ENCODE measurements around the gene DEPDC4. TPM values are rescaled to one million over a fixed set of nuclear protein-coding genes. Genes with fewer than 3 reads are reported as not detected.

Gene DEPDC4
- total and polyA plus RNA-seq, 7 experiments from 2014 or later, result 0.64 to 1.3 (median 0.87) TPM

Other genes with a start within 250 kb of the DEPDC4 start
- 10 to 100 TPM; 13.1 to 28.9 (median 18.0) TPM for gene BLTP3B, start 124.2 kb downstream of the DEPDC4 start, total RNA-seq
- 10 to 100 TPM; 12.7 to 13.5 TPM for gene BLTP3B, start 124.2 kb downstream of the DEPDC4 start, polyA plus RNA-seq
- gene ACTR6, start 66.3 kb downstream of the DEPDC4 start, total RNA-seq, result 10 to 100 TPM; 24.1 to 46.8 (median 34.6) TPM
- gene ACTR6, start 66.3 kb downstream of the DEPDC4 start, polyA plus RNA-seq, result 10 to 100 TPM; 40.2 to 43.4 TPM
- gene SCYL2, start 98 bp upstream of the DEPDC4 start, total RNA-seq, result 10 to 100 TPM; 32.6 to 49.4 (median 42.3) TPM
- gene SCYL2, start 98 bp upstream of the DEPDC4 start, polyA plus RNA-seq, result 10 to 100 TPM; 18.9 to 25.2 TPM
- gene SLC17A8, start 90.0 kb upstream of the DEPDC4 start, total RNA-seq, result not detected
- not detected for gene SLC17A8, start 90.0 kb upstream of the DEPDC4 start, polyA plus RNA-seq
- gene NR1H4, start 206.8 kb upstream of the DEPDC4 start, total RNA-seq, result not detected
- gene NR1H4, start 206.8 kb upstream of the DEPDC4 start, polyA plus RNA-seq, result not detected

Data from naive thymus-derived CD4-positive, alpha-beta T cell (primary cell).